Measurements from ENCODE around the gene GMPS. TPM values are rescaled to one million over a fixed set of nuclear protein-coding genes. Genes with fewer than 3 reads are reported as not detected.
"Not testable (repeated sequence)": the region's sequence is repeated elsewhere in the genome, so short reads cannot be mapped to it uniquely, and the experiment has no call there.

Gene GMPS
- total RNA-seq, 1 donor, result 41.3 TPM

- H3K27ac ChIP-seq (ENCODE audit: low read depth, low read length), result peak overlapping the region; percentile 85
- TF ChIP-seq CTCF (IDR thresholded peaks at IDR 0.05; ENCODE audit: extremely low read depth, low read depth, low read length), result no peak
- no peaks in the 10 kb centered on the region for H3K27me3 ChIP-seq (ENCODE audit: insufficient read depth, low read length)
- peak overlapping the region; percentile 98 for H3K4me2 ChIP-seq (ENCODE audit: insufficient read depth, low read length)
- no peaks in the 10 kb centered on the region for H3K9me3 ChIP-seq (ENCODE audit: low read depth, low read length)
- H3K4me3 ChIP-seq (ENCODE audit: insufficient read depth, low read length), result peak overlapping the region; percentile 94
- DNase-seq (ENCODE audit: insufficient read length, low spot score, missing footprints), result no peak
- peaks cover 18% of the 10 kb centered on the region for H3K4me1 ChIP-seq (ENCODE audit: insufficient read depth, low read length)
- H2AFZ ChIP-seq (ENCODE audit: low read length), result peak overlapping the region; percentile 93
- peaks cover 53% of the 10 kb centered on the region for H3K79me2 ChIP-seq (ENCODE audit: insufficient read depth, low read length)
- H3K36me3 ChIP-seq (ENCODE audit: insufficient read depth, low read length), result no peaks in the 10 kb centered on the region
- peaks cover 17% of the 10 kb centered on the region for H4K20me1 ChIP-seq (ENCODE audit: insufficient read depth, low read length)
These were observed 17.0 kb upstream of the GMPS start for GRCh38 chr3:155853214-155854140.

DNA sequence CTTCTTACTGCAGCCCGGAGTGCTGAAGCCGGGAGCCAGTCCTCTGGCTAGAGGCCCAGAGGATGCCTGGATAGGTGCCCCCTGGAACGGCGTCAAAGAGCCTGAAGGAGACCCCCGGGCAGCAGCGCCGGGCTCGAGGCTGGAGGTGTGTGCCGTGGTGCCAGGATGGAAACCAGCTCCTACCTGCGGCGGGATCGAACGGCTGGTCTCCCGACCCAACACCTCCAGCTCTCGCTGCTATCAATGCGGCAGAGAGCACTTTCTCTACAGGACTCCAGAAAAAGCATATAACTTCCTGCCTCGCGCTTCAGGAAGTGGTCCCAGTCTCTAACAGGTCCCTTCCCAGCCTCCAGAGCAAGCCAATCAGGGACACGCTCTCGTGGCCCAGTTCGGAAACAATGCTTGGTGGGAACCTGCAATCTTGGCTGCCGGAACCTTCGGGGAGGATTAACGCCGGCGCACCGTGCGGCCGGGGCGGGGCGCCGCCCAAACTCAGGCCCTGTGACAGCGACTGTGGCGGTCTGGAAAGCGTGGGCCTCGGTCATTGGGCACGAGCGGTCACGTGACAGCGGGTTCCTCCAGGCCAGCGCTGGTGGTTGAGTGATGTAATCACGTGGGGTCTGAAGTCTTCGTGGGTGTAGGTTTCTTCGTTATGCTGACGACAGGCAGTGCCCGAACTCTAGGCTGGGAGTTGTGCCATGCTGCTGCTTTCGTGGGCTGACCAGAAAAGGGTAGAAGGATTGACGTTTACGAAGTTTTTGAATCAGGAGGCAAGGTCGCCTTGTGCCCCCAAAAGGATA is 16.1 kb upstream of the GMPS start, which contains the start of gene SLC33A1:
TSS of gene SLC33A1 (minus strand) at position 287 of the 800 bp plus-strand sequence. CDS start 430 bp downstream, outside the sequence.
- Histone ChIP-seq H3K4me2 (ENCODE audit: insufficient read depth, low read length) (peak within 1 kb of the TSS; percentile 98), H2AFZ (ENCODE audit: low read length) (peak within 1 kb of the TSS; percentile 93), H3K9me3 (ENCODE audit: low read depth, low read length) (no peaks in the 10 kb centered on the region), H4K20me1 (ENCODE audit: insufficient read depth, low read length) (peaks cover 17% of the 10 kb centered on the region), H3K4me3 (ENCODE audit: insufficient read depth, low read length) (peak within 1 kb of the TSS; percentile 94), H3K4me1 (ENCODE audit: insufficient read depth, low read length) (peaks cover 18% of the 10 kb centered on the region), H3K27ac (ENCODE audit: low read depth, low read length) (peak within 1 kb of the TSS; percentile 91), H3K79me2 (ENCODE audit: insufficient read depth, low read length) (peaks cover 45% of the 10 kb centered on the region), H3K36me3 (ENCODE audit: insufficient read depth, low read length) (no peaks in the 10 kb centered on the region), H3K27me3 (ENCODE audit: insufficient read depth, low read length) (no peaks in the 10 kb centered on the region)
- no peak for TF ChIP-seq CTCF (IDR thresholded peaks at IDR 0.05; ENCODE audit: extremely low read depth, low read depth, low read length)
- peak; percentile 99 for DNase-seq (ENCODE audit: insufficient read length, low spot score, missing footprints)

GRCh38 chr3:155859859-155860258 is 10.6 kb upstream of the GMPS start:
- DNase-seq (ENCODE audit: insufficient read length, low spot score, missing footprints), result peak; percentile 68

DNA sequence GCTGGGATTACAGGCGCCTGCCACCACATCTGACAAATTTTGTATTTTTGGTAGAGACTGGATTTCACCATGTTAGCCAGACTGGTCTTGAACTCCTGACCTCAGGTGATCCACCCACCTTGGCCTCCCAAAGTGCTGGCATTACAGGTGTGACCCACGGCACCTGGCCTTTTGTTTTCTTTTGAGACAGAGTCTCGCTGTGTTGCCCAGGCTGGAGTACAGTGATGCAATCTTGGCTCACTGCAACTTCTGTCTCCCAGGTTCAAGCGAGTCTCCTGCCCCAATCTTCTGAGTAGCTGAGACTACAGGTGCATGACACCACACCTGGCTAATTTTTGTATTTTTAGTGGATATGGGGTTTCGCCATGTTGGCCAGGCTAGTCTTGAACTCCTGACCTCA is 10.0 kb upstream of the GMPS start:
- H4K20me1 ChIP-seq (ENCODE audit: insufficient read depth, low read length); DNase-seq (ENCODE audit: insufficient read length, low spot score, missing footprints); H3K9me3 ChIP-seq (ENCODE audit: low read depth, low read length); H3K79me2 ChIP-seq (ENCODE audit: insufficient read depth, low read length); H3K36me3 ChIP-seq (ENCODE audit: insufficient read depth, low read length); H3K27me3 ChIP-seq (ENCODE audit: insufficient read depth, low read length); H3K4me2 ChIP-seq (ENCODE audit: insufficient read depth, low read length); H2AFZ ChIP-seq (ENCODE audit: low read length); H3K4me3 ChIP-seq (ENCODE audit: insufficient read depth, low read length); H3K4me1 ChIP-seq (ENCODE audit: insufficient read depth, low read length); H3K27ac ChIP-seq (ENCODE audit: low read depth, low read length): not testable (repeated sequence)

More at GRCh38 chr3:155859859-155860258, 10.6 kb upstream of the GMPS start:
- Histone ChIP-seq H4K20me1 (ENCODE audit: insufficient read depth, low read length) (no peaks in the 10 kb centered on the region), H3K4me2 (ENCODE audit: insufficient read depth, low read length) (peak overlapping the region; percentile 87), H3K4me3 (ENCODE audit: insufficient read depth, low read length) (peak overlapping the region; percentile 60), H3K27me3 (ENCODE audit: insufficient read depth, low read length) (no peaks in the 10 kb centered on the region), H3K27ac (ENCODE audit: low read depth, low read length) (no peak overlapping the region), H3K79me2 (ENCODE audit: insufficient read depth, low read length) (no peaks in the 10 kb centered on the region), H3K36me3 (ENCODE audit: insufficient read depth, low read length) (no peaks in the 10 kb centered on the region), H3K4me1 (ENCODE audit: insufficient read depth, low read length) (no peaks in the 10 kb centered on the region), H2AFZ (ENCODE audit: low read length) (peak overlapping the region; percentile 94), H3K9me3 (ENCODE audit: low read depth, low read length) (no peaks in the 10 kb centered on the region)
- peak; percentile 52 for TF ChIP-seq CTCF (IDR thresholded peaks at IDR 0.05; ENCODE audit: extremely low read depth, low read depth, low read length)
